ENCODE results near the gene COPE. TPM values are rescaled to one million over a fixed set of nuclear protein-coding genes. Genes with fewer than 3 reads are reported as not detected.

COPE gene
- total RNA-seq, 6 experiments from 2014 or later: 67.4 to 240 (median 97.1) TPM

- Histone ChIP-seq H3K36me3 (no peaks in the 10 kb centered on the region), H3K4me3 (no peak overlapping the region), H3K27ac (no peak overlapping the region), H3K27me3 (peaks cover 0 to 4% of the 10 kb centered on the region in 2 donors), H3K4me1 (no peaks in the 10 kb centered on the region), H3K9me3 (no peaks in the 10 kb centered on the region)
- intact Hi-C loops (cut with DNase I): no loop called here
- ATAC-seq (no peak), DNase-seq (no peak)
- no peak for TF ChIP-seq POLR2A (IDR thresholded peaks at IDR 0.05)
- TF ChIP-seq, protein P1, sequence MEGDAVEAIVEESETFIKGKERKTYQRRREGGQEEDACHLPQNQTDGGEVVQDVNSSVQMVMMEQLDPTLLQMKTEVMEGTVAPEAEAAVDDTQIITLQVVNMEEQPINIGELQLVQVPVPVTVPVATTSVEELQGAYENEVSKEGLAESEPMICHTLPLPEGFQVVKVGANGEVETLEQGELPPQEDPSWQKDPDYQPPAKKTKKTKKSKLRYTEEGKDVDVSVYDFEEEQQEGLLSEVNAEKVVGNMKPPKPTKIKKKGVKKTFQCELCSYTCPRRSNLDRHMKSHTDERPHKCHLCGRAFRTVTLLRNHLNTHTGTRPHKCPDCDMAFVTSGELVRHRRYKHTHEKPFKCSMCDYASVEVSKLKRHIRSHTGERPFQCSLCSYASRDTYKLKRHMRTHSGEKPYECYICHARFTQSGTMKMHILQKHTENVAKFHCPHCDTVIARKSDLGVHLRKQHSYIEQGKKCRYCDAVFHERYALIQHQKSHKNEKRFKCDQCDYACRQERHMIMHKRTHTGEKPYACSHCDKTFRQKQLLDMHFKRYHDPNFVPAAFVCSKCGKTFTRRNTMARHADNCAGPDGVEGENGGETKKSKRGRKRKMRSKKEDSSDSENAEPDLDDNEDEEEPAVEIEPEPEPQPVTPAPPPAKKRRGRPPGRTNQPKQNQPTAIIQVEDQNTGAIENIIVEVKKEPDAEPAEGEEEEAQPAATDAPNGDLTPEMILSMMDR (IDR thresholded peaks at IDR 0.05): no peak
- WGBS (ENCODE audit: insufficient coverage, low coverage, low lambda C conversion rate, missing lambda C conversion rate): 47% methylated on average over 13 of the region's 18 CpGs
These were observed 25.5 kb downstream of the COPE start for GRCh38 chr19:18893587-18894253.

GRCh38 chr19:18889949-18890745, 29.0 kb downstream of the COPE start:
- H3K4me1 ChIP-seq: no peaks in the 10 kb centered on the region
- no peaks in the 10 kb centered on the region for H3K9me3 ChIP-seq
- H3K27ac ChIP-seq: no peak overlapping the region
- TF ChIP-seq, protein P1 (IDR thresholded peaks at IDR 0.05): no peak
- TF ChIP-seq POLR2A (IDR thresholded peaks at IDR 0.05): no peak
- no peak overlapping the region for H3K4me3 ChIP-seq
- ATAC-seq: no peak
- WGBS (ENCODE audit: insufficient coverage, low coverage, low lambda C conversion rate, missing lambda C conversion rate): 58% methylated on average over 9 of the region's 10 CpGs
- no peak for DNase-seq
- H3K36me3 ChIP-seq: no peaks in the 10 kb centered on the region
- intact Hi-C loops (cut with DNase I): no loop called here
- peaks cover 0 to 4% of the 10 kb centered on the region in 2 donors for H3K27me3 ChIP-seq

GRCh38 chr19:18886972-18887371, 32.2 kb downstream of the COPE start:
- TF ChIP-seq, protein P1 (IDR thresholded peaks at IDR 0.05): no peak
- no peak overlapping the region for H3K4me3 ChIP-seq
- H3K27ac ChIP-seq: no peak overlapping the region
- H3K27me3 ChIP-seq: no peaks in the 10 kb centered on the region
- no peak for ATAC-seq
- H3K36me3 ChIP-seq: no peaks in the 10 kb centered on the region
- no peaks in the 10 kb centered on the region for H3K9me3 ChIP-seq
- intact Hi-C loops (cut with DNase I): no loop called here
- no peaks in the 10 kb centered on the region for H3K4me1 ChIP-seq
- DNase-seq: no peak
- 75% methylated on average over 4 of the region's 4 CpGs for WGBS (ENCODE audit: insufficient coverage, low coverage, low lambda C conversion rate, missing lambda C conversion rate)

DNA sequence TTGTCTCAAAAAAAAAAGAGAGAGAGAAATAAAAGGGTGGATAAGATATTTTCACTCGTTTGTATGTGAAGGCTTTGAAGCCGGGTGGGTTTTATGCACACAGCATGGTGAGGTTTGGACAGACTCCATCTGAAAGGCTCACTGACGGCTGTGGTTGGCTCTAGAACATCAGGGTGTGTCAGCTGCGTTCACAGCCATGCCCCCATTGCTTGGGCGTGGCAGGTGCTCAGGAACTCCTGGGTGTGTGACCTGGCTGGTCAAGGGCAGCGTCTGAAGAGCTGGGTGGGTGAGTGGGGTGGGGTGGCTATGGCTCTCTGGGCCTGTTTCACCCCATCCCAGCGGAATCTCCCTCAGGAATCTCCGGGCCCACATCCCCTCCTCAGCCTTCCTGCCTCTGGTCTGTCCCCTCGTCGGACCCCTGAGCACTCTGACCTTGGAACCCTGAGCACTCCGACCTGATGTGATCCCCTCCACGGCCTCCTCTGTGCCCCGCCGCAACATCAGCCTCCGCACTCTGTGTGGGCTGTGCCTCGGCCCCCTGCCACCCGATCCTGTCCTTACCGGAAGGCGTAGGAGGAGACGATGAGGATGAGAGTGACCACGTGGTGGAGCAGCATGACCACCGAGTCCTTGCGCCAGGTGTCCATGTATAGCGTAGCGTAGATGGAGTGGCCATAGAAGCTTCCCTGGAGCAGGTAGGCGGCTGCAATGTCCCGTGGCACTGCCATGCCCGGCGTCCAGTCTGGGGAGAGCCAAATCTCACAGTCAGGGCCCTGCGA, 35.5 kb downstream of the COPE start:
- Histone ChIP-seq H3K36me3 (no peaks in the 10 kb centered on the region), H3K4me1 (no peaks in the 10 kb centered on the region), H3K27me3 (no peaks in the 10 kb centered on the region), H3K4me3 (no peak overlapping the region), H3K27ac (no peak overlapping the region), H3K9me3 (no peaks in the 10 kb centered on the region)
- 62% methylated on average over 11 of the region's 30 CpGs for WGBS (ENCODE audit: insufficient coverage, low coverage, low lambda C conversion rate, missing lambda C conversion rate)
- intact Hi-C loops (cut with DNase I): no loop called here
- ATAC-seq: no peak
- DNase-seq: no peak
- no peak for TF ChIP-seq POLR2A (IDR thresholded peaks at IDR 0.05)
- TF ChIP-seq, protein P1 (IDR thresholded peaks at IDR 0.05): no peak
